ENCODE measurements around the gene KRT82.

The KRT82 gene

DNA sequence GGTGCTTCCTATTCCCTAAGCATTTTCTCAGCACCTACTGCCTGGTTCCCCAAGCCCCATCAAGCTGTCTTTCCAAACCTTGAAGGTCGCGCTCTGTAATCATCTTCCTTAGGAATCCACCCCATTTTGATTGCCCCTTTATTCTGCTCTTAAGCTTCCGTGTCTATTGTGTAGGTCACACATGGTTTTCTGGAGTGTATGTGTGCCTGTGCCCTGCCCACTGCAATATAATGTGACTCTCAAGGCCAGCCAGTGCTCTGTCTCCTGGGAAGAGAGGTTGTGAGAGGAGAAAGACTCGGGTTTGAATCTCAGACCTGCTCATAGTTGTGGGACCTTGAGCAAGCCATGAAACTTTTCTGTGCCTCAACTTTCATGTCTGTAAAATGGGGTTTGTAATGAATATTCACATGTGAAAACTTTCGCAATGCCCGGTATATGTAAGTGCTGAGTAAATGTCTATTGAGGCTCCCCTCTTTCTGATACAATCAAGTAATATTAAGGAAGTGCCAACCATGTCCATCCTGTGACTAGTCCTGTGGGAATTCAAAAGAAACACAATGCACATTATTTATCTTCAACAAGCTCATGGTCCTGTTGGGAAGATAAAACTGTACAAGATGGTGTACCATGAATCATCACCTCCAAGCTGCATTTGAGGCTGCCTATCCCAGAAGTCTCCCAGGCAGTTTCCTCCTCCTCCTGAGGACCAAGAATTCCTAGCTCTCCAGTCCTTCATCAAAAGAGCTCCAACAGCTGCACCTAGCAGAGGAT lies 28.8 kb upstream of the KRT82 start:
- FAIRE-seq, result no peak

DNA sequence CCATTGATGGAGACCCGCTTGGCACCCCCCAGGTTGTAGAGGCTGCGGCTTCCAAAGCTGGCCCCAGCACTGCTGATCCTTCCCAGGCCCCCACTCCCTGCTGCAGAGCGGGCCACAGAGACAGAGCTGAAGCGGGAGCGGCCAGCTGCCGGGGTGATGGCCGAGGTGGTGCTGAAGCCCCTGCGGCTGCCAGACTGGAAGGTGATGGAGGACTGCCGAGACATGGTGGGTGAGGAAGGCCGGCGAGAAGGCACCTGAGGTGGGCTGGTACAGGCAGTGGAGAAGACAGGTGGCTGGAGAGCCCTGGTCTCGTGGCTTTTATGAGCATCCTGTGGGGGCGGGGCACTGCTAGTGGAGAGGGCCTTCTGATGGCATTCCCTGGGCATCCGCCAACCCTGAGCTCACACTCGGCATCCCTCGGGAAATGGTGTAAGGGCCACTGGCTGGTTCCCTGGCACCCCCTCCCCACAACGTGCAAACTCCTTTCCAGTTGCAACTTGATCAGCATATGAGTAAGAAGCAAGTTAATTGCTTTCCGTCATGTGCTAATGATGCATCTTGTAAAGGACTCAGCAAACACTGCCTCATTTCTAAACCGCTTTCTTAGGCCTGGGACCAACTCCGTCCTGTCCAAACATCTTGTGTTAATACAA lies 28.1 kb upstream of the KRT82 start, which contains the start of gene KRT75:
TSS of gene KRT75 (minus strand) at position 291 of the 653 bp plus-strand sequence. CDS start at position 224, 67 bp downstream.
- FAIRE-seq, result no peak

DNA sequence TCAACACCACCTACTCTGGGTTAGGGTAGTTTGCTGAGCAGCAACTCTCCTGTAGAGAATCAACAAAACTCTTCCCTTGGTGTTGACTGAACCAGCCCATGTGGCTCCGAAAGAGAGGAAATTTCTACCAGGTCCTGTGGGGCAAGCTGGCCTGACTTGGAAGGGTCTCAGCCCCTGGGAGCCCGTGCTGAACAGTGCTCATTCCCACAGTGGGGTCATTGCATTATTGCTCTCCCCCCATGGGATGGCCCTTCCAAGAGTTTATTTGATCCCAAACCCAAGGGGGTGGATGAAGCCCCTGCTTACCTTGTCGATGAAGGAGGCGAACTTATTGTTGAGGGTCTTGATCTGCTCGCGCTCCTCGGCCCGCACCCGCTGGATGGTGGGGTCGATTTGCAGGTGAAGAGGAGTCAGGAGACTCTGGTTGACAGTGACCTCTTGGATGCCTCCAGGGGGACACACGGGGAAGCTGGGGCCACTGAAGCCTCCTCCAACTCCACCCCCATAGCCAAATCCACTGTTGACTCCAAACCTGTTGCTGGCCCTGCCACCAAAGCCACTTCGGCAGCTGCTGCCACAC lies 27.5 kb upstream of the KRT82 start:
- FAIRE-seq, result no peak

DNA sequence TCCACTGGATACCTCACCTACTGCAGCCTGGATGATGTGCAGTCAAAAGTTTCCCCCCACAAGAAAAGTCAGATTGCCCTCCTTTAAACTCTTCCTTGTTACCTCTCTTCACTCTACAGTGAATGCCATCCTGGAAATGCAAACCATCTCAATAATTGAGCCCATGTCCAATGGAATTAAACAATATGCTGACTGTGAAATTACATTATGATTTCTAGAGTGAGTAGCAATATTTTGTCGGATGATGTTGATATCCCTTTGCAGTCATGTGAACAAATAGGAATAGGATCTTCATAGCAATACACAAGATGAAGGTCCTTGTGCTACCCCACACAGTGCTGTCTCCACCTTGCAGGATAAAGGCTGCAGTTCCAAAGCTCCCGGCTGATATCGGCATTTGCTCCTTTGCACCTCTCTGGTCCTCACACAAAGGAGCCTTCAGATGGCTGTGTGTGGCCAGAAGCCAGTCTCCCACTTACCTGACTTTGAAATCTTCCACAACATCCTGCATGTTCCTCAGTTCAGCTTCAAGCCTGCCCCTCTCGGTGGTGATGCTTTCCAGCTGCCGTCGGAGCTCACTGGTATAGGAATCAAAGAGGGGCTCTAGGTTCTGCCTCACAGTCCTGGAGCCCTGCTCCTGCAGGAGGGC lies 26.5 kb upstream of the KRT82 start:
- FAIRE-seq, result no peak

DNA sequence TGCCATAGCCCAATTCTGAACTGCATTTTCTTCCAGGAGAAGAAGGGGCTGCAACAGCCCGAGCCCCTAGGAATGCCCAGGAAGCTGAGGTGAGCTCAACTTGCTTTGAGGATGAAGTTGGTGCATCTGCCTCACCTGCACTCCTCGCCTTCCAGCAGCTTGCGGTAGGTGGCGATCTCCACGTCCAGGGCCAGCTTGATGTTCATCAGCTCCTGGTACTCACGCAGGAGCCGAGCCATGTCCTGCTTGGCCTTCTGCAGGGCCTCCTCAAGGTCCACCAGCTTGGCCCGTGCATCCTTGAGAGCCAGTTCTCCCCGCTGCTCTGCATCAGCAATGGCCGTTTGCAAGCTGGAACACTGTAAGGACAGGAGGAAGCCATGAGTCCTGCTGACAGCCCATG lies 22.0 kb upstream of the KRT82 start:
- FAIRE-seq, result no peak

DNA sequence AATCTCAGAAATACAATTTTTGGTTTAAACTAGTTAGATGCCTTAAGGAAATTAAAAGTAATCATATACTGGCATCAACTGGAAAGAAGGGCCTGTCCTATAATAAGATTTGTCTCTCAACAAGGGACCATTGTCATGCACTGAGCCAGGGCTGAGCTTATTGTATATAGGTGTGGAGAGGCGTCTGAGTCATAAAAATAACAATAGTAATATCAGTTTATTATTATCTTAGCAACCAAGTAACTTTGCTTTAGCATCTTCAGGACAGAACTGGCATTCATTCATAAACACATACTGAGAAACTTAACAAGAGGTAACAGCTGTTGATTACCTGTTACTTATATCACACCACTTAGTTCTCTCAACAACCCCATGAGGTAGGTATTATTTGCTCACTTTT lies 20.9 kb upstream of the KRT82 start:
- no peak for FAIRE-seq

DNA sequence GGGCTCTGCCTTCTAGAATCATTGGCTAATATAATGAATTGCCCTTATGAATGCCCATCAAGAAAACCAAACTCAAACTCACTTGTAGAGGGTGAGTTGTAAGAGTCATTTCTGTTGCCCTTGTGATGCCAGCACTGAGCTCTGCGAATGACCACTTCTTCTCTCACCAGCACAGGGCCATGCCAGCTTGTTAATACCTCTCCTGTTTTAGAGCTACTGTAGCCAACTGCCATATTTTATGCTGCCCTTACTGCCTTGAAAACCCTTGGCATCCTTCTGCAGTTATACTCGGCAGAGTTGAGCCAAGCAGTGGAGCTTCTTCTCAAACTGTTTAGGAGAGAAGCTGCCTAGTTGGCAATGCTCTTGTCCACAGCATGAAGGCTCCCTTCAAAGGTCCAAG lies 19.9 kb upstream of the KRT82 start:
- FAIRE-seq, result no peak

DNA sequence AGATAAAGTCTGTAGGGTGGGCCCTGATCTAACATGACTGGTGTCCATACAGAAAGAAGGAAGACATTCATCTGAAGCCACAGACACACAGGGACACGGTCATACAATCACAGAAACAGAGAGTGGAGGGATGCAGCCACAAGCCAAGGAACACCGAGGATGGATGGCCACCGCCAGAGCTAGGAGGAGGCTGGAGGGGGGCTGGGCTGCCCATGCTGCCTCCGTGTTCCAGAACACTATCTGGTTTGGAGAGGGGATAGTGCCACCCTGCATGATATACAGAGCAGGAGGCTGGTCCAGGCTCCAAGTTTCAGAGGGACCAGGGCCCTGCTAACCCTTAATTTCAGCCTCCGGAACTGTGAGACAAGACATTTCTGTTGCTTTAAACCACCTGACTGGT lies 19.3 kb upstream of the KRT82 start:
- no peak for FAIRE-seq

DNA sequence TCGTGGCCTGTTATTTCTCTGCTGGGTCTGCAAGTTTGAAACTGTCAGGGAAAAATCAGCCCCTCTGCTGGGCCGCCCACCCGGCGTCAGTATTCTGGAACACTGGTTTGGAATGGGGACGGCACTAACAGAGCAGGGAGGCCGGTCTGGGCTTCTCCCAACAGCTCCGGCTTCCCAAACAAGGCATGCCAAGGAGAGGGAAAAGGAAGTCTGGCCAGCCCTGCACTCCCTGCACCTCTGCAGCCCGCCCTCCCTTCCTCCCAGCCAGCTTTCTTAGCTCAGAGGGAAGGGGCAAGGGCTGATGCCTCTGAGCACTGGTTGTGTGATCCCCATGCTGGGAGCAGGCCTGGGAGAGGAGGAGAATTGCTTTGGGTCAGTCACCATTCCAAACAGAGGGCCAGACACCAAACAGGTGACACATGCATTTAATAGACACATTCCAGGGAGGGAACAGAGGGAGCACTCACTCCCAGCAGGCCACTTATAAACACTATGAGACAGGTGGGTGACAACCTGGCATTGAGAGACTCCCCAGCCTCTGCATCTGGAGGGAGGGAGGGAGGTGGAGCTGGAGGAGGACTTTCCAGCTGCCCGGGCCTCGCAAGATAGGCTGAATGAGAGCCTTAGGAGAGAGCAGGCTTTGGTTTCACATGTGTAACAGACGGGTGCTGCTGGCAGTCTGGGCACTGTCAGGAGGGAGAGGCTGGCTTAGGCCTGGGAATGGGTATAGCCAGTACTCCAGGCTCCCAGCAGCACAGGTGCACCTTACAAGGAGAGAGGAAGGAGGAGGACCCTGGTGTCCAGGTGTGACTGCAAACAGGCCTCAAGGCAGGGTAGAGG lies 17.7 kb upstream of the KRT82 start:
- FAIRE-seq, result no peak

DNA sequence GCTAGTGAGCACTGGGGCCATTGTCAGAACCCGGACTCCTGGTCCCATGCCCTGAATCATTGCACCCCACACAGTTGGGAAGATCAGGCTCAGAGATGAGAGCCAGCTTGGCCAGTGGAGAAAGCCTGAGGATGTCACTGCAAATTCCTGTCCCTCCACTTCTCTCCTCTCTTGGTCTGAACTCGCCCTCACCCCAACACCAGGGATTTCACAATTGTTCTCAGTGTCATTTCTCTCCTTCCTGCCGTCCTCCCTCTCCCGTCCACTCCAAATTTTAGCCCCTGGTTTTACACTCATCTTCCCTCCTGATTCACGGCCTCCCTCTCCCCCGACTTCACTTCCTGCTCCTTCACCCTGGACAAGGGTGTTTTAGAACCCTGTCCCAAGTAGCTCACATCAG lies 16.9 kb upstream of the KRT82 start:
- FAIRE-seq, result no peak

DNA sequence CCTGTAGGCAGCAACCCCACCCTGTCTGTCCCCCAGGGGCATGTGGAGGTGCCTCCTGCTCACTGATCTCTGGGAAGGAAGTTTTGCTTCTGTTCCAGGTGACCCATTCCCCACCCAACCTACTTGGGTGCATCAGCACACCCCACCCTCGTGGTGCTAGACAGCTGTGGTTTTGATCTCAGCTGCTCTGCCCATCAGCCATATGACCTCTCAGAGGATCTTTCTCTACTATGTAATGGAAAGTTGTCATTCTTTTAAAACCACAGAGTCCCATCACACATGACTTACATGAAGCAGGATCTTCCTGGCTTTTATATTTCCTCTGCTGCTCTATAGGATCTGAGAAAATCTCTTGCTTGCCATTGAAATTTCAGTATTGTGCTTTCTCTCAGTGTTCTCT lies 13.5 kb upstream of the KRT82 start:
- no peak for FAIRE-seq

DNA sequence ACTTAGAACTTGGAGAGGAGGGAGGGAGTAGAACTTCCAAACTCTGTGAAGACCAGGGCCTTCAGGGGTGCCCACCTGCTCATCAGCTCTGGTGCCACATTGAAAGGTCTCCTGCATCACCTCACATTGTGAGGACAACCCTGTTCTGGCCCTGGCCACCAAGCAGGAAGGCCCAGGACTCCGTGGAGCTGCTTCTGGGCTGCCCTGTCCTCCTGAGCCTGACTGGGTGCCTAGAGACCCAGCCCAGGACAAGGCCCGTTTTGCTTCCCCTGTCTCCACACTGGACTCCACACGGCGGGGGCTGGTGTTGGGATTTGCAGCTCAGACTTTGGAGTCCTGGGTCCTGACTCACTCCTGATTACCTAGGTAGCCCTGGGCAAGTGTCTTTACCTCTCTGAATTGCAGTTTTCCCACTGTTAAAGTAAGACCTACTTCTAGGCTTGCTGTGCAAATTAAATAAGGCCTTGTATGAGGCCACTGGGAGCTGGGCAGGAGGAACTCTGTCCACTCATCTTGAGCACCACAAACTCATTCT lies 12.5 kb upstream of the KRT82 start:
- no peak for FAIRE-seq

DNA sequence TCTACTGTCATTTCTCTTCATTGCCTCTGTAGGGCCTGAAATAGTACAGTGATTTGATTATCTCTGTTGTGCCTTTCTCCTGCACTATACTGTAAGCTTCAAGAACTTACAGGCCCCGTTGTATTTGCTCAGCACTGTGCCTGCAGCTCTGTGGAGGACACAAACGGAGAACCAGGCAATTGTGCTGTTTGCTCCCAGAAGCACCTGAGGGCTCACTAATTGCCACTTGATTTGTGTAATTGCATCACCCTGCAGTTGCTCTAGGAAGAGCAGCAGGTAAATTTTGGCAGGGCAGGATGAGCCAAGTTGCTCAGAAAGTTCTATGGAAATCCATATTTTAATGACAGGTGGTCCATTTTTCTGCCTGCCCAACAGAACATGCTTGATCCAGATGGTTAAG lies 11.6 kb upstream of the KRT82 start:
- no peak for FAIRE-seq

DNA sequence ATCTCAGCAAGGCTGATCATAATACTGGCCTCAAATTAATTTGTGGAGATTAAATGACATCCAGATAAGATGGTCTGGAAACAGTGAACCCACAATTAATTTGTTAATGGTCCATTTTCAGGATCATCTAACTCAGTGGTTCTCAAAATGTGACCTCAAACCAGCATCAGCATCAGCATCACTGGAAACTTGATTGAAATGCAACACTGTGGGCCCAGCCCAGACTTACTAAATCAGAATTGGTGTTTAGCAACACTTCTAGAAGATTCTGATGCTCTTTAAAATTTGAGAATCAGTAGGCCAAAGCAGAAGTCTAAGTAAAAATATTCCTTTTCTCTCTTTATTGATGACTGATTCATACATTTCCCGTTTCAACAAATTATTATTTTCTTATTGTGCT lies 10.7 kb upstream of the KRT82 start:
- FAIRE-seq, result no peak

DNA sequence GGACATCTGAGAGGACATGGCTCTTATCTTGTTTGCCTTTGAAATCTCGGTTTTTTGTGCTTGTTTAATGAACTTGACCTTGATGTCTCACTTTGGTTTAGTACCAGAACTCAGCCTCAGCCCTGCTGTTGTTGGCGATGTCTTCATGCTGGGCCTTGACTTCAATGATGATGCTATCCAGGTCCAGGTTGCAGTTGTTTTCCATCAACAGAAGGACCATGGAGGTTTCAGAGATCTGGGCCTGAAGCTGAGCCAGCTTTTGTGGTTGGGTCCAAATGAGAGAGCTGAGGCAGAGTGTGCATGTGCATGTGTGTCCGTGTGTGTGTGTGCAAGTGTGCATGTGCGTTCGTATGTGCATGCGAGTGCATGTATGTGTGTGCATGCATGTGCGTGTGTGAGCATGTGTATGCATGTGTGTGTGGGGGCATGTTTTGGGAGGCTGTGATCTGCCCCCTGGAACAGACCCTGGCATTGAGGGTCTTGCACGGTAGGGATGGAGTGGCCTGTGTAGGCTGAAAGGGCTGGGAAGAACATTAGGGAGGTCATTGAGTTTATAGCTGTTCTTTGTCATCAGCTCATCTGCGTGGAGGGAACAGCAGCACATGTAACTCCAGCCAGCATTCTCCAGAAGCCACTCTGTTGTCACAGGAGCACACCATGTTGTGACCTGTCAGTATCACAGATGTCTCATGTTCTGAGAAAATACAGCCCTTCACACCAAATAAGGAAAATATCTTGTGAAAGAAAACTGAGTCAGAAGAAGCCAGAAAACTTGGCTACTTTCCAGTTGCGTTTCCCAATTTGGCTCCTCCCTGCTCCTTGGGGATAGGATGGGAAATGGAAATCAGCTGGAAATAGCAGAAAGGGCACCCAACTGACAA lies 10.0 kb upstream of the KRT82 start:
- no peak for FAIRE-seq

DNA sequence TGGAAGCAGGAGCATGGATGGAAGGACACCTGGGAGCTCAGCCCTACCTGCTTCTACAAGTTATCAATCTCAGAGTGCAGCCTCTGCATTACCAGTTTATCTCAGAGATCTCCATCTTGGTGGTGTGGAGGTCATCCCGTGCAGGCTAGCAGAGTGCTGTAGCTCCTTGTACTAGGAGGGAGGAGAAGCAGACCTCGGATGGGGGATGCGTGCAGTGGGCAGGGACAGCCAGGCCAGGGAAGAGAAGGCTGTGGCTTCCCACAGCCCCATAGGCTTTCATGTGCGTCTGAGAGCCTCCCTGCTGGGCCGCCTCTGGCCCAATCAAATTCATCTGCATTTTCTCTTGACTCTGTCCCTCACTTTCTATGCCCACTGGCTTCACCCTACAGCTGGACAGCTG lies 8.8 kb upstream of the KRT82 start:
- FAIRE-seq, result no peak

DNA sequence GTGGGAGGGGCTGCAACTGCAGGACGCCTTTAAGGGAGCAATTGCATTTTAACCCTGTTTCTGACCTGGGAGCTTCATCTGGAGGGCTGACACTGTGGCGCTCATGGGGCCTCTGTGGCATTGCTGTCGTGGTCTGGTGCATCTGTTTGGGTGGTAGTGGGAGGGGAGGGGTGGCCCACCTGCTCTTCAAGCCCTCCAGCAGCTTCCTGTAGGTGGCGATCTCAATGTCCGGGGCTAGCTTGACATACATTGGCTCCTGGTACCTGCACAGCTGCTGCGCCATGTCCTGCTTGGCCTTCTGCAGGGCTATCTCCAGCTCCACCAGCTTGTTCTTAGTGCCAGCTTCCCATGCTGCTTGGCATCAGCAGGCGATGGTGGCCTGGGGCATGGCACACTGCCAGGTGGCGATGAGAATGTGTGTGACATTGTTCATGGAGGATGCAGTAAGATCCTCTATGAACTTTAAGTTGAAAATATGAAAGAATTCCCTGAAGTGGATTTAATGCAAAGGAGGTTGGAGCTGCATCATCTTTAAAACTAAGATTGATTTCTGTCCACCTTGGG lies 7.7 kb upstream of the KRT82 start:
- FAIRE-seq, result no peak

DNA sequence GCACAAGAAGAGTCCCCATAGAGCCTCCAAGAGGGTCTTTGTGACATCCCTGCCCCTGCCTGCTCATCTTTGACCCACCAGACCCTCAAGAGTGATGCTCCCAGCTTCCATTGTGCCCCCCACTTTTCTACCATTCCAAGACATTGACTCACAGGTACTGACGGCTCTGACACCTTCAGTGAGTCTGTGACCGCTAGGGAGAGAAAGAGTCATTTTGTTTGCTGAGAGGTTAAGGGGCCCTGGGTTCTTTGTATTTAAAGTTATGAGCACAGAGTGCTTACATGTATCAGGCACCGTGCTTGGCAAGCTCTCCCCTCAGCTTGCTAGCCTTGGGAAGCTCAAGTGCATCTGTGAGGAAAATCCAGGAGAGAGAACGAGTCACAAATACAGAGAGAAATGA lies 7.1 kb upstream of the KRT82 start:
- no peak for FAIRE-seq

DNA sequence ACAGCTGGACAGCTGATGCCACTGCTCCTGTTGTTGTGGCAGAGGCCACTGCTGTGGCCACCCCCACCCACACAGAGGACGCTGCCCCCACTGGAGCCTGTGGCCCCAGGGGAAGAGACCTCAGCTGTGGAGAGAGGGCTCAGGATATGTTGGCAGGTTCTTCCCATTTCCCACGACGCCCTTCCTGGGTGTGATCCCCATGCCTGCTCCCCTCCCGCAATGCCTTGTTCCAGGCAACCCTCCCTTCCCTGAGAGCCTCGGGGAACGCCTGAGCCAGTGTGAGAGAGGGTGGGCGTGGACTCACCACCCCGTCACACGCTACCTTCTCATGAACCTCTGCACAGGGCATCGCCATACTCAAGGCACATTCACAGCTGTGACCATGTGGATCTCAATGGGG lies 5.7 kb upstream of the KRT82 start:
- no peak for FAIRE-seq

DNA sequence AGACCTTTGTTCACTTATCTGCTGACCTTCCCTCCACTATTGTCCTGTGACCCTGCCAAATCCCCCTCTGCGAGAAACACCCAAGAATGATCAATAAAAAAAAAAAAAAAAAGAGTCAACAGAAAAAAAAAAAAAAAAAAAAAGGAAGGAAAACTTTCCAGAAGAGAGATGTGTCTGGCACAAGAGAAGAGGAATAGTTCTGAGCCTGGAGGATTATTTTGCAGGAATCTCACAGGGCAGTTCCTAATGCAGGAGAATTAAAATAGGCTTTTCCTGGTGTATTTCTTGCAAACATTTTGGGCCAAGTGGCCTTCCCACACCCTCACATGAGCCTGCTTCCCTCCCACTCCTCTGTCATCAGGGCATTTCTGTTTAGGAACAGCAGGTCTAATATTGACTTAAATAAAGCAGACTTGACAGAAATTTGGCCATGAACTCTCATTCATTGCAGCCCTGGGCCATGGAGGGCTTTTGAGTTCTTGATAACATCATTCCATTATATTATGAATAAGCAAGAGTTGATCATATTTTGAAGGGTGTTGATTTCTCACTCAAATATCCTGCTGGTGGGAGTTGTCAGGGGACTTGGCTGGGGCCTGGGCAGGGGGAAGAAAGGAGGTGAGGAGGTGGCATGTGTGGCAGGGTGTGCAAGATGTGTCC lies 4.6 kb upstream of the KRT82 start:
- FAIRE-seq, result peak; percentile 64

DNA sequence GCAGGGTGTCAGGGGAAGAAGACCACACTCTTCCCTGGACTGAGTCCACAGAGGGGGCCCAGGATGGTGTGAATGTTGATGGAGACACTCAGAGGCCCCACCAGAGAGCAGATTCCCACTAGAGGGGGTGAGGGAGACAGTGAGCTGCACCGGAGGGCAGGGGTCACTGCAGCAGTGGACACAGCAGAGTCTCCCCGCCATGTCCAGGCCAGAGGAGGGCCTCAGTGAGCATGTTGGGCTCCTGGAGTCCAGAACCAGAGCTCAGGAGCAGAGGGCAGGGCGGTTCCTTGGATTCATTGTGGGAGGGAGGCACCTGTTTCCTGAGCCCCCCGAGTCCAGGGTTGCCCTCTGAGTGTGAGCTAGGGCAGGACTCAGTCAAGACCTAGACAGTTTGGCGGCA lies 1.8 kb upstream of the KRT82 start:
- no peak for FAIRE-seq

Measured in endometrium (tissue), 2 donors.